HEK293T (cell line): ENCODE measurements around the gene PRG2.

Experiments used
- CTCF ChIA-PET: fragments of 350-600 bp; formaldehyde crosslinking; extraction: SDS; loops from one replicate; lab custom pipeline; 2021; ENCODE audit warnings: antibody characterized with exemption, inconsistent platforms; lab: Yijun Ruan, JAX
- POLR2A ChIA-PET: fragments of 350-600 bp; formaldehyde crosslinking; extraction: SDS; loops from one replicate; lab custom pipeline; 2020; ENCODE audit warnings: antibody characterized with exemption, inconsistent platforms; lab: Yijun Ruan, JAX
- DNase-seq: peaks from one replicate; pipeline ENCODE4 v3.0.0; 2012; ENCODE audit warnings: mixed read lengths; ENCODE audit errors: extremely low spot score
- ARNT ChIP-seq: fragments of 450-650 bp; IDR thresholded peaks from 2 replicates; pipeline ENCODE4 v1.6.1; 2017; ENCODE audit warnings: mild to moderate bottlenecking
- BHLHE40 ChIP-seq: fragments of 450-650 bp; IDR thresholded peaks from 2 replicates; pipeline ENCODE4 v1.6.1; 2016; ENCODE audit warnings: mild to moderate bottlenecking, moderate library complexity, borderline replicate concordance
- CTBP1 ChIP-seq: fragments of 450-650 bp; IDR thresholded peaks from 2 replicates; pipeline ENCODE4 v1.6.1; 2016; ENCODE audit warnings: borderline replicate concordance
- ELF4 ChIP-seq: fragments of 450-650 bp; IDR thresholded peaks from 2 replicates; pipeline ENCODE4 v1.6.1; 2017; ENCODE audit warnings: antibody characterized with exemption
- FOXA1 ChIP-seq: fragments of 450-650 bp; IDR thresholded peaks from 2 replicates; pipeline ENCODE4 v1.6.1; 2016; ENCODE audit warnings: mild to moderate bottlenecking
- FOXK2 ChIP-seq: fragments of 450-650 bp; IDR thresholded peaks from 2 replicates; pipeline ENCODE4 v1.6.1; 2016; ENCODE audit warnings: mild to moderate bottlenecking
- FOXM1 ChIP-seq: fragments of 450-650 bp; IDR thresholded peaks from 2 replicates; pipeline ENCODE4 v1.6.1; 2017; ENCODE audit warnings: mild to moderate bottlenecking, borderline replicate concordance
- HDGF ChIP-seq: fragments of 450-650 bp; IDR thresholded peaks from 2 replicates; pipeline ENCODE4 v1.6.1; 2017; ENCODE audit warnings: antibody characterized with exemption, borderline replicate concordance
- L3MBTL2 ChIP-seq: fragments of 450-650 bp; conservative IDR thresholded peaks from 2 replicates; pipeline ENCODE4 v1.6.1; 2016; ENCODE audit warnings: mild to moderate bottlenecking
- LEF1 ChIP-seq: fragments of 450-650 bp; IDR thresholded peaks from 2 replicates; pipeline ENCODE4 v1.6.1; 2017; ENCODE audit warnings: mild to moderate bottlenecking, borderline replicate concordance
- NFRKB ChIP-seq: fragments of 450-650 bp; IDR thresholded peaks from 2 replicates; pipeline ENCODE4 v1.6.1; 2016; ENCODE audit warnings: mild to moderate bottlenecking, moderate library complexity
- SP1 ChIP-seq: fragments of 450-650 bp; IDR thresholded peaks from 2 replicates; pipeline ENCODE4 v1.6.1; 2017
- SUZ12 ChIP-seq: fragments of 450-650 bp; IDR thresholded peaks from 2 replicates; pipeline ENCODE4 v1.6.1; 2016; ENCODE audit warnings: mild to moderate bottlenecking
- TARDBP ChIP-seq: fragments of 450-650 bp; IDR thresholded peaks from 2 replicates; pipeline ENCODE4 v1.6.1; 2016
- ZNF384 ChIP-seq: fragments of 450-650 bp; IDR thresholded peaks from 2 replicates; pipeline ENCODE4 v1.6.1; 2016
- TF ChIP-seq, protein P1 (sequence below): fragments of 450-650 bp; IDR thresholded peaks from 2 replicates; pipeline ENCODE4 v1.6.1; 2016

PRG2 gene

GRCh38 chr11:57390535-57390934, at the start of gene PRG2:
Gene PRG2, minus strand, starts transcription at chr11:57390650. Its CDS starts 706 bp downstream, at chr11:57389944.
- ChIA-PET CTCF (no interaction called here), POLR2A (no interaction called here)
- DNase-seq: no peak
- TF ChIP-seq L3MBTL2 (no peak), NFRKB (no peak), BHLHE40 (no peak), ARNT (no peak), LEF1 (no peak), CTBP1 (no peak), FOXK2 (no peak), HDGF (no peak), TARDBP (no peak), SP1 (no peak), FOXM1 (no peak), ELF4 (no peak), FOXA1 (no peak)
- TF ChIP-seq, protein P1, sequence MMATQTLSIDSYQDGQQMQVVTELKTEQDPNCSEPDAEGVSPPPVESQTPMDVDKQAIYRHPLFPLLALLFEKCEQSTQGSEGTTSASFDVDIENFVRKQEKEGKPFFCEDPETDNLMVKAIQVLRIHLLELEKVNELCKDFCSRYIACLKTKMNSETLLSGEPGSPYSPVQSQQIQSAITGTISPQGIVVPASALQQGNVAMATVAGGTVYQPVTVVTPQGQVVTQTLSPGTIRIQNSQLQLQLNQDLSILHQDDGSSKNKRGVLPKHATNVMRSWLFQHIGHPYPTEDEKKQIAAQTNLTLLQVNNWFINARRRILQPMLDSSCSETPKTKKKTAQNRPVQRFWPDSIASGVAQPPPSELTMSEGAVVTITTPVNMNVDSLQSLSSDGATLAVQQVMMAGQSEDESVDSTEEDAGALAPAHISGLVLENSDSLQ: no peak

- no peak for DNase-seq
- no peak for TF ChIP-seq NFRKB
- ChIA-PET POLR2A (no interaction called here), CTCF (no interaction called here)
These were observed 49.3 kb upstream of the PRG2 start for GRCh38 chr11:57439786-57440185.

DNA sequence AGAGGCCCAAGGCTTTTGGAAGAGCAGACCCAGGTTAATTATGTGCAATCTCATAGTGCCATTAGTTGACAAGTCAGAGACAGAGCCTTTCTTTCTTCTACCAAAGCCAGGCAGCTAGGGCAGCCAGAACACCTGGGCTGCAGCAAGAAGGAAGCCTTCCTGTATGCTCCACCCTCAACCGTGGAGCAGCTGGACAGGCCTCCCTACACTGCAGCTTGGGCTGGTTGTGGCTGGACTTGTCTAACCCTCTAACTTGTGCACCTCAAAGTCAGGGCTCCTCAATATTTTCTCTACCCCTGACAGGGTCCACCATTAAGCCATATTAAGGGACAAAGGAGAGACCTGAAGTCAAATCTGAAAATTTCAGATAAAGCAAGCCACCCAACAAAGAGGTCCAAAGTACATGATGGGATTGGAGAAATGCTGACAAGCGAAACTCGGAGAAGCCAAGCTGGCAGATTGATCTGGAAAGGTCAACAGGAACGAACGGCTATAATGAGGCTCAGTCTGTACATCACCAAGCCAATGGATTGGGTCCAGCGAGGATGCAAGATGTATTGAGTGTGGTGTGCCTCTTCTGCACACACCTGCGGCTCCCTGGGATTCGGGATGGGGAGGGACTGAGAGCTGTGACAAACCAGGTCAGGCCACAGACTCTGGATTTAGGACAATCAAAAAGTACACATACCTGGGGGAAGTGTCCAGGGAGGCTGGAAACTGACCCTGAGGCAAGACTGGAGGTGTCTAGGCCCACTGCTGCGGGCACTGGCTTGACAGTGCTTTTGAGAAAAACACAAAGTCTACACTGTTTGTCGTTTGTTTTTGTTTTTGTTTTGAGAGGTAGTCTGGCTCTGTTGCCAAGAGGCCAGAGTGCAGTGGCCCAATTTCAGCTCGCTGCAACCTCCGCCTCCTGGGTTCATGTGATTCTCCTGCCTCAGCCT, 48.2 kb upstream of the PRG2 start:
- ChIA-PET CTCF (no interaction called here), POLR2A (no interaction called here)
- TF ChIP-seq ZNF384 (no peak), BHLHE40 (no peak), TARDBP (no peak), NFRKB (no peak), L3MBTL2 (no peak), FOXM1 (no peak), ARNT (no peak)
- TF ChIP-seq, protein P1: no peak
- no peak for DNase-seq

- CTCF ChIA-PET: interaction anchor here (1.6 kb wide), 1 partner anchor 91 kb away, joined by 4 read pairs; no protein-coding TSS in a partner anchor
- TF ChIP-seq ZNF384 (no peak), LEF1 (no peak), FOXK2 (no peak), ELF4 (no peak), HDGF (no peak), BHLHE40 (no peak), SUZ12 (no peak)
- TF ChIP-seq, protein P1: no peak
- no peak for DNase-seq
- POLR2A ChIA-PET: no interaction called here
These were observed 45.6 kb upstream of the PRG2 start for GRCh38 chr11:57436031-57436430.

GRCh38 chr11:57434640-57435546, 44.4 kb upstream of the PRG2 start:
- DNase-seq: no peak
- ChIA-PET CTCF (interaction anchor here (0.7 kb wide), 1 partner anchor 104 kb away, joined by 3 read pairs; no protein-coding TSS in a partner anchor), POLR2A (no interaction called here)
- no peak for TF ChIP-seq FOXM1
- TF ChIP-seq FOXK2: no peak
- TF ChIP-seq, protein P1: no peak
- no peak for TF ChIP-seq ZNF384
- no peak for TF ChIP-seq ELF4
- no peak for TF ChIP-seq FOXA1
- no peak for TF ChIP-seq HDGF
- no peak for TF ChIP-seq CTBP1
- TF ChIP-seq LEF1: no peak
- TF ChIP-seq BHLHE40: no peak
- no peak for TF ChIP-seq NFRKB
- TF ChIP-seq TARDBP: no peak
- no peak for TF ChIP-seq SP1
- no peak for TF ChIP-seq ARNT
